Thyroid gland (tissue), 4 donors: ENCODE results near the gene DNAJB6. TPM values are rescaled to one million over a fixed set of nuclear protein-coding genes. Genes with fewer than 3 reads are reported as not detected.

Experiments
- DNase-seq, 2 donors: peaks; one replicate each; pipeline ENCODE4 v3.0.0-alpha.2; 2019
- H3K27ac ChIP-seq, 3 donors: fragments of 200-600 bp; sonication (generic); 1 replicate in 2 of 3; 2 replicates in 1 of 3; pipeline ENCODE4 v1.5.1; 2016 to 2019; ENCODE audit warnings: mild to moderate bottlenecking in 1 of 3, moderate library complexity in 1 of 3
- H3K27me3 ChIP-seq: fragments of 200-600 bp; sonication (generic); one replicate; pipeline ENCODE4 v1.5.1; 2019
- H3K36me3 ChIP-seq, 2 donors: fragments of 200-600 bp; sonication (generic); one replicate each; pipeline ENCODE4 v1.5.1; 2016 to 2019
- H3K4me1 ChIP-seq, 2 donors: fragments of 200-600 bp; sonication (generic); one replicate each; pipeline ENCODE4 v1.5.1; 2017 to 2019
- H3K4me3 ChIP-seq, 3 donors: fragments of 200-600 bp; sonication (generic); replicated peaks in 1 of 3; 1 replicate in 2 of 3; 2 replicates in 1 of 3; pipeline ENCODE4 v1.5.1; 2016; ENCODE audit warnings: mild to moderate bottlenecking in 1 of 3
- H3K9me3 ChIP-seq: fragments of 200-600 bp; sonication (generic); one replicate; pipeline ENCODE4 v1.5.1; 2017
- POLR2A ChIP-seq, 2 donors: fragments of 450-650 bp; IDR thresholded peaks; one replicate each; pipeline ENCODE4 v1.6.1; 2017; ENCODE audit warnings: antibody characterized with exemption in 2 of 2, mild to moderate bottlenecking in 2 of 2, moderate library complexity in 1 of 2
- WGBS, 2 donors: methylation state at CpG; one replicate each; pipeline ENCODE4 v1.1.5; 2017; 5-methylcytosine and 5-hydroxymethylcytosine counted together
- intact Hi-C: fragments of 100-400 bp; cut with DNase I; formaldehyde crosslinking; loops from one replicate; pipeline ENCODE4 v1.15.1; 2023
- total RNA-seq, 4 donors: library from RNA; depleted of rRNA; stranded (reverse); fragments of >200 nt; gene quantifications; one replicate each; pipeline ENCODE4 v1.2.3, GENCODE V29; 2016
- TF ChIP-seq, protein P1 (sequence below), 6 experiments: fragments of 200-600 bp in 3 of 6; fragments of 450-650 bp in 3 of 6; sonication (generic) in 3 of 6; IDR thresholded peaks; one replicate each; pipeline ENCODE4 v1.5.1; 2016 to 2019; ENCODE audit warnings: antibody characterized with exemption in 6 of 6, mild to moderate bottlenecking in 2 of 6, inconsistent platforms in 1 of 6, moderate library complexity in 1 of 6

Gene DNAJB6
- total RNA-seq, 4 donors from 2014 or later: 80.7 to 92.7 (median 91.1) TPM

DNA sequence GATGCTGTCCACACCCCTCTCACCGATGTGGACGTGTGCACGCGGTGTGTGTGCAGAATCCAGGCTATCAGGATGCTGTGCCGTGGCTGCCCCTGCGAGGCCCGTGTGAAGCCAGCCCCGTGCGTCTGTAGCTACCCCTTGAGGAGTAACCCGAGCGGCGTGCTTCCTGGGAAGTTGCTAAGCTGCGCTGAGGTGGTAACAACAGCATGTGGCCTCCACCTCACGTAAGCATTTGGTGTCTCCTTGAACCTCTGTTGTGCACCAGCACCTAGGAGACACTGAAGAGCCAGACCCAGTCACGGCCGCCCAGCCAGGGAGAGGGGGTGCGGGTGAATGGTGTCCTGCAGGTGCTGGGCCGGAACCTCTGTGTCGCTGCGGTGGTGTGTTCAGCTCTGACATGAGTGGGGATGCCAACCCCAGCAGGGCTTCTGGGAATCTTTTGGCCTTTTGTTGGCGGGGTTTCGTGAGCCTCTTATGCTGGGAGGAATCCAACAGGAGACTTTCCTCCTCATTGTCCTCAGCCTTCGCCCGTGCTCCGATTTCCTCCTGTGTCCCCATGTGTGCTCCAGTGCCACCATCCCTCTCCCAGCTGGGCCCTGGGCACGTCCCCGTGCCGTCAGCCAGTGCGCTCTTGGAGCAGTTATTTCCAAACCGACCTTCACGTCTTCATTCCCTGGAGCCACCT lies 60.4 kb downstream of the DNAJB6 start:
- Histone ChIP-seq H3K4me1 (peaks cover 7 to 17% of the 10 kb centered on the region in 2 donors), H3K36me3 (no peaks in the 10 kb centered on the region), H3K4me3 (no peak overlapping the region), H3K27me3 (no peaks in the 10 kb centered on the region), H3K27ac (peak overlapping the region in 2 of 3 donors; percentile 49 to 61), H3K9me3 (no peaks in the 10 kb centered on the region)
- intact Hi-C loops: loop anchor here (10.0 kb wide), 1 partner anchor 142 kb away; no protein-coding TSS in a partner anchor
- TF ChIP-seq POLR2A (IDR thresholded peaks at IDR 0.05): no peak
- TF ChIP-seq, protein P1, sequence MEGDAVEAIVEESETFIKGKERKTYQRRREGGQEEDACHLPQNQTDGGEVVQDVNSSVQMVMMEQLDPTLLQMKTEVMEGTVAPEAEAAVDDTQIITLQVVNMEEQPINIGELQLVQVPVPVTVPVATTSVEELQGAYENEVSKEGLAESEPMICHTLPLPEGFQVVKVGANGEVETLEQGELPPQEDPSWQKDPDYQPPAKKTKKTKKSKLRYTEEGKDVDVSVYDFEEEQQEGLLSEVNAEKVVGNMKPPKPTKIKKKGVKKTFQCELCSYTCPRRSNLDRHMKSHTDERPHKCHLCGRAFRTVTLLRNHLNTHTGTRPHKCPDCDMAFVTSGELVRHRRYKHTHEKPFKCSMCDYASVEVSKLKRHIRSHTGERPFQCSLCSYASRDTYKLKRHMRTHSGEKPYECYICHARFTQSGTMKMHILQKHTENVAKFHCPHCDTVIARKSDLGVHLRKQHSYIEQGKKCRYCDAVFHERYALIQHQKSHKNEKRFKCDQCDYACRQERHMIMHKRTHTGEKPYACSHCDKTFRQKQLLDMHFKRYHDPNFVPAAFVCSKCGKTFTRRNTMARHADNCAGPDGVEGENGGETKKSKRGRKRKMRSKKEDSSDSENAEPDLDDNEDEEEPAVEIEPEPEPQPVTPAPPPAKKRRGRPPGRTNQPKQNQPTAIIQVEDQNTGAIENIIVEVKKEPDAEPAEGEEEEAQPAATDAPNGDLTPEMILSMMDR (IDR thresholded peaks at IDR 0.05): no peak
- 88 to 92% methylated on average over 24 to 31 of the region's 31 CpGs for WGBS, 2 donors
- DNase-seq: no peak

DNA sequence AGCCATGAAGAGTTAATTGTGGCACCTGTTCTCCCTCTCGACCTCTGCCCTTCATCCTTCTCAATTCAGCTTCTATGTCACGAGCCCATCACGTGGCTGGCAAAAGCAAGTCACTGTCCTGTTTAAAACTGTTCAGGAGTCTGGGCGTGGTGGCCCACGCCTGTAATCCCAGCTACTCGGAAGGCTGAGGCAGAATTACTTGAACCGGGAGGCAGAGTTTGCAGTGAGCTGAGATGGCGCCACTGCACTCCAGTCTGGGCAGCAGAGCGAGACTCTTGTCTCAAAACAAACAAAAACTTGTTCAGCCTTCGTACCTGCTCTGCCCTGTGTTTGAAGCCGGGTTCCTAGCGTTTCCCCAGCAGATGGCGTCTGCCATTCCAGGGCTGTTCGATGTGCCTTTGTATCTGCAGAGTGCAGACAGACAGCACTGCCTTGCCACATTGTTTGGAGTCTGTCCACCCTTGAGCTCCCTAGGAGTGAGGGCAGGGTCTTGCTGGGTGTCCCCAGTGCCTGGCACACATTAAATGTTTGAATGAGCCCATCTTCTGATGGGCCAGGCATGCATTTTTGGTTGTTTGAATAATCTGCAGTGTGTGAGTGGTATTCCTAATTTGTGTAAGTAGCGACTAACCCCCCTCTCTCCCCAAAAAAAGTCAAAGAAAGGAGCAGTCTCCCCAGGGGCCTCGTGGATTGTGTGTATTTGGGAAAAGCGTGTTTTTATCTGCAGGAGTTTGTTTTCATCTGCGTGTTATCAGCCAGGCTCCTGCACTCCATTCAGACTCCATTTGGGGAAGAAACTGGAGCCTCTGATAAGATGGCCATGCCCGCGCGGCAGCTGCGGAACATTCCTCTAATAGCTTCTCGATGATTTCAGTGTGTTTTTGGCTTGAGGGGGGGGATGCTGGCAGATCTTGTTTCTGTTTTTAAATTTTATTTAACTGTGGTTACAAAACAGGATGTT lies 61.2 kb downstream of the DNAJB6 start:
- Histone ChIP-seq H3K4me1 (peaks cover 7 to 17% of the 10 kb centered on the region in 2 donors), H3K9me3 (no peaks in the 10 kb centered on the region), H3K4me3 (no peak overlapping the region), H3K27me3 (no peaks in the 10 kb centered on the region), H3K36me3 (no peaks in the 10 kb centered on the region), H3K27ac (peak overlapping the region in 2 of 3 donors; percentile 49 to 61)
- DNase-seq: peak; percentile 70 to 73
- TF ChIP-seq, protein P1 (IDR thresholded peaks at IDR 0.05): peak in 5 of 6 experiments; percentile 16 to 50 (median 45)
- no peak for TF ChIP-seq POLR2A (IDR thresholded peaks at IDR 0.05)
- intact Hi-C loops: loop anchor here (10.0 kb wide), 1 partner anchor 143 kb away; no protein-coding TSS in a partner anchor
- WGBS, 2 donors: 41 to 42% methylated on average over 22 to 23 of the region's 23 CpGs

DNA sequence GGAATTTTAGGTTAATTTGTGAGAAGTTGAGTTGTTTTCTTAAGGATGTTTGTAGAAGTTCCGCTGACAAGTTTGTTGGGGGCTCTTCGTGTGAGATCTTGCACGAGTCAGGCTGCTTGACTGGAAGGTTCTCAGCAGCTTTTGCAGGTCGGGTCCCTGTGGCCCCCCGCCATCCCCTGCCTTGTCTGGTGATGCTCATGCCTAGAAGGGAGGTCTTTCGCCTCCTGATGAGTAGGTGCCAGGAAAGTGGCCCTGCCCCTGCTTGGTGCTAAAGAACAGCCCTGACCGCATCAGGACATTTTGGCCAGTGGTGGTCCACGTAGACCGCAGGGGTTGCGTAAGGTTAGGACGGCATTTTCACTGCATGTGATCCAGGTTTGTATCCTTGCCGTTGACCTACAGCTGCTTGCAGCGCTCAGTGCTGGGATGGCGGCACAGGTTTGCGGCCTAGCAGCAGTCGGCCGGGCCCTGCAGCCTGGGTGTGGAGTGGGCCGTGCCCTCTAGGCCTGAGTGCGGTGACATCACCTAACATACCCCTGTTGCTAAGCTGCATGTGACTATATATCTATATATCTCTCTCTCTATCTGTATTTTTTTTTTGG lies 62.4 kb downstream of the DNAJB6 start:
- H3K4me1 ChIP-seq: peaks cover 7 to 17% of the 10 kb centered on the region in 2 donors
- WGBS, 2 donors: 91 to 94% methylated on average over 16 to 19 of the region's 19 CpGs

DNA sequence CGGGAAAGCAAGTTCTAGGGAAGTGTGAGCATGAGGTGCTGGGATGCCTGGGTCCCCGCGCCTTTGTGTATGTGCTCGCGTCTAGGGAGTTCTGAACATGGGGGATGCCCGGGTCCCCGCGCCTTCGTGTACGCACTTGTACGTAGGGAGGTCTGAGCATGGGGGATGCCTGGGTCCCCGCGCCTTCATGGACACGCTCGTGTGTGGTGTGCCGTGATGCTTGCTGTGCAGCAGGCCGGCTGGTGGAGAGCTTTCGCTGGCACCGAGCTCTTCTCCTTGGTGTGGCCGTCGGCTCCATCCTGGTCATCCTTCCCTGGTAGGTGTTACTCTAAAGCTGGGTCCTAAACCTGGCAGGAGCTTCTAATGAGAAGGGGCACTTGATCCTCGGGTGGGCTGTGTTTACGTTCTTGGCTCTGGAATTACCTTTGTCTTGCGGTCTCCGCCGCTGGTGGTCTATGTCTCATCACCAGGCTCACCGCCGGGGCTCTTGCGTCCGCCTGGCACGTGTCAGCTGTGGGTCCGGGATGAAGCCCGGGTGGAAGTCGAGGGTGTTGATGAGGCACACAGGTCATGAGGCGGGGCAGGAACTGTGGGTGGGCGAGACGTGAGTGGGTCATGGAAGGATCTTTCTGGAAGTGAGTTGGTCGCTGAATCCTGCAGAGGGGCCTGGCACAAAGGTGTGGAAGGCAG lies 63.5 kb downstream of the DNAJB6 start:
- no peak overlapping the region for H3K4me3 ChIP-seq
- H3K27me3 ChIP-seq: no peaks in the 10 kb centered on the region
- intact Hi-C loops: no loop called here
- H3K4me1 ChIP-seq: peaks cover 7 to 17% of the 10 kb centered on the region in 2 donors
- no peak for DNase-seq
- H3K36me3 ChIP-seq: no peaks in the 10 kb centered on the region
- no peaks in the 10 kb centered on the region for H3K9me3 ChIP-seq
- 90 to 95% methylated on average over 32 to 36 of the region's 38 CpGs for WGBS, 2 donors
- TF ChIP-seq, protein P1 (IDR thresholded peaks at IDR 0.05): no peak
- TF ChIP-seq POLR2A (IDR thresholded peaks at IDR 0.05): no peak
- H3K27ac ChIP-seq: no peak overlapping the region

More for the DNA sequence above, 62.4 kb downstream of the DNAJB6 start:
- intact Hi-C loops: loop anchor here (10.0 kb wide), 1 partner anchor 144 kb away; no protein-coding TSS in a partner anchor
- Histone ChIP-seq H3K27me3 (no peaks in the 10 kb centered on the region), H3K36me3 (no peaks in the 10 kb centered on the region), H3K4me3 (no peak overlapping the region), H3K27ac (no peak overlapping the region), H3K9me3 (no peaks in the 10 kb centered on the region)
- no peak for DNase-seq
- TF ChIP-seq POLR2A (IDR thresholded peaks at IDR 0.05): no peak
- TF ChIP-seq, protein P1 (IDR thresholded peaks at IDR 0.05): no peak
